BLaER1 (cell line): ENCODE results near the gene NPAS3.

ENCODE experiments used
- H3K27ac ChIP-seq: shearing (Covaris generic); formaldehyde crosslinking; 2 replicates; pipeline ENCODE4 v1.8.1; 2022
- H3K27me3 ChIP-seq: shearing (Covaris generic); formaldehyde crosslinking; 2 replicates; pipeline ENCODE4 v1.8.1; 2022
- H3K36me3 ChIP-seq: shearing (Covaris generic); formaldehyde crosslinking; 2 replicates; pipeline ENCODE4 v1.8.1; 2022
- H3K4me1 ChIP-seq: shearing (Covaris generic); formaldehyde crosslinking; 2 replicates; pipeline ENCODE4 v1.8.1; 2022
- H3K4me2 ChIP-seq: shearing (Covaris generic); formaldehyde crosslinking; 2 replicates; pipeline ENCODE4 v1.8.1; 2022
- H3K4me3 ChIP-seq: shearing (Covaris generic); formaldehyde crosslinking; 2 replicates; pipeline ENCODE4 v1.8.1; 2022
- H3K9ac ChIP-seq: shearing (Covaris generic); formaldehyde crosslinking; 2 replicates; pipeline ENCODE4 v1.8.1; 2022
- H3K9me3 ChIP-seq: shearing (Covaris generic); formaldehyde crosslinking; 2 replicates; pipeline ENCODE4 v1.8.1; 2022
- H4K20me1 ChIP-seq: shearing (Covaris generic); formaldehyde crosslinking; 2 replicates; pipeline ENCODE4 v1.8.1; 2022
- Cebpa-rat ChIP-seq: shearing (Covaris generic); IDR thresholded peaks from 2 replicates; pipeline ENCODE4 v1.8.1; 2022

The NPAS3 gene

DNA sequence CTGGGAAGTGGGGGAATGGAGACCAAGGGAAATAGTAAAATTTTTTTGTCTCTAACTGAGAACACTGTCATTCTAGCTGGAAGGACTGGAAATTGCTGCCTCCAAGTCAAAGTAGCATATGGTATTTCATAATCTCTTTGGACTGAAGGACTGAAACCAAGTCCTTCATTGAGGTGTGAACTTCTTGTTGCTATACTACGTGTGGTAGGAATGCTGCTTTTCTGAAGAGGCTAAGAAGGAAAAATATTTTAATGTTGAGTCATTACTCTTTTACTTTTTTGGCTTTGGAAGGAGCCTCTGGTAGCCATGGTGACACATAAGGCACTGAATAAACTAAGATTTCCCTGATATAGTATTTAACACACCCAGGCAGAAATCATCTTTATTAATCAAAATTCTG lies 465.4 kb downstream of the NPAS3 start:
- no peak overlapping the region for H3K27ac ChIP-seq
- H3K4me2 ChIP-seq: no peak overlapping the region
- TF ChIP-seq Cebpa-rat: no peak
- no peak overlapping the region for H3K9ac ChIP-seq
- no peaks in the 10 kb centered on the region for H3K27me3 ChIP-seq
- H4K20me1 ChIP-seq: no peaks in the 10 kb centered on the region
- H3K4me3 ChIP-seq: no peak overlapping the region
- H3K4me1 ChIP-seq: no peaks in the 10 kb centered on the region
- H3K9me3 ChIP-seq: no peaks in the 10 kb centered on the region
- no peaks in the 10 kb centered on the region for H3K36me3 ChIP-seq

GRCh38 chr14:33404964-33405574 lies 466.4 kb downstream of the NPAS3 start:
- Histone ChIP-seq H3K9ac (no peak overlapping the region), H3K4me2 (no peak overlapping the region), H3K4me1 (no peaks in the 10 kb centered on the region), H3K27ac (no peak overlapping the region), H3K4me3 (no peak overlapping the region), H3K27me3 (no peaks in the 10 kb centered on the region), H3K9me3 (no peaks in the 10 kb centered on the region), H4K20me1 (no peaks in the 10 kb centered on the region), H3K36me3 (no peaks in the 10 kb centered on the region)
- no peak for TF ChIP-seq Cebpa-rat

GRCh38 chr14:33406766-33407165 lies 468.1 kb downstream of the NPAS3 start:
- Histone ChIP-seq H3K27ac (no peak overlapping the region), H3K9ac (no peak overlapping the region), H4K20me1 (no peaks in the 10 kb centered on the region), H3K4me2 (no peak overlapping the region), H3K4me3 (no peak overlapping the region), H3K36me3 (no peaks in the 10 kb centered on the region), H3K9me3 (no peaks in the 10 kb centered on the region), H3K27me3 (no peaks in the 10 kb centered on the region), H3K4me1 (no peaks in the 10 kb centered on the region)
- no peak for TF ChIP-seq Cebpa-rat

DNA sequence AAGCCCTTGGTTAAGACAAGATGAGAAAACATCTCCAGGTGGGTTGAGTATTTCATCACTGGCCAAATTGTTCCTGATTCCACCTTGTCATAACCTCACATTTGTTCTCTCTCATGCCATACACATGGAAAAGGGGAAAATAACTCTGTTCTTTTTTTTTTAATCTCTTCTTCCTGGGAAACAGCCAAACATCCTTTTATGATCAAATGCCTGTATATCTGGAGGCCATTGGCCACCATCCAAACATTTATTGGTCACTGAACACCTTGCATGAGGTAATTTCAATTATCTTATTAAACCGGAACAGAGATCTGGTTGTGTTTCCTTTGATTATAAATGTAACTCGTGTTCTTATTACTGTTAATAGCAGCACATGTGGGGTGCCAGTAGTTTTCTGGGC lies 469.6 kb downstream of the NPAS3 start:
- no peak overlapping the region for H3K4me3 ChIP-seq
- H3K36me3 ChIP-seq: no peaks in the 10 kb centered on the region
- H3K4me2 ChIP-seq: no peak overlapping the region
- H4K20me1 ChIP-seq: no peaks in the 10 kb centered on the region
- H3K27me3 ChIP-seq: no peaks in the 10 kb centered on the region
- H3K9ac ChIP-seq: no peak overlapping the region
- no peak overlapping the region for H3K27ac ChIP-seq
- TF ChIP-seq Cebpa-rat: no peak
- H3K4me1 ChIP-seq: no peaks in the 10 kb centered on the region
- no peaks in the 10 kb centered on the region for H3K9me3 ChIP-seq

DNA sequence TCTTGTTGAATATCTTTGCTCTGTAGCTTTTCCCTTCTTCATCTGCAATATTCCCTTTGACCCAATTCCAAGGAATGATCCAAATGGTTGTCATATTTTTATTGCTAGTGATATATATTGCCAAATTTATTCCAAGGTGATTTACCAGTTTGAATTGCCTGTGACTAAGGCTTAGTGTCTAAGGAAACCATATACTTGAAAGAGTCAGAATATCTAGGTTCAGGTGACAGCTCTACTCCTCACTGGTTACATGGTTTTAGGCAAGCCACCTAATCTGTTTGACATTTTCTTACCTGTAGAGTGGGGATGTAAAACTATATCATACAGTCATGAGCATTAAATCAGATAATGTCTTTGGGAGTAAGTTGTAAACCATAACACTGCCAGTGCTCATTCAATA lies 473.8 kb downstream of the NPAS3 start:
- TF ChIP-seq Cebpa-rat: no peak
- Histone ChIP-seq H3K4me1 (no peaks in the 10 kb centered on the region), H3K27ac (no peak overlapping the region), H3K9me3 (no peaks in the 10 kb centered on the region), H3K36me3 (no peaks in the 10 kb centered on the region), H3K9ac (no peak overlapping the region), H3K4me3 (no peak overlapping the region), H4K20me1 (no peaks in the 10 kb centered on the region), H3K4me2 (no peak overlapping the region), H3K27me3 (no peaks in the 10 kb centered on the region)

DNA sequence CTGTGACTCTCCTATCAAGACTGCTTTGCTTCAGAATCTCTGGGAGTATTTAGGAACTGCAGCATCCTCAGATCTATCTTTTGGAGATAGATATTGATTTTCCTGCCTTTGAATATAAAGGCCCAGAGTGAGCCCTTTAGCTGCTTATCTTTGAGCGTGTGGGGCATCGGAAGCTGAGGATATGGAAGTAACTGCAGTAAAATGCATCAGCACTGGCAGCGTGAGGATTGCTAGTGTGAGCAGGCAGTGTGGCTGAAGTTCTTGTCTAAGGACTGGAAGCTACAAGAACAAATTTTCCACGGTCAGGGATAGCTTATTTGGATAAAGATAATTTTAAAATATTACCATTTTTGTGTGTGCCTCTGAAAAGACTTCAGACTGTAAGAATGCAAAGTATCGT lies 474.7 kb downstream of the NPAS3 start:
- Histone ChIP-seq H3K4me1 (no peaks in the 10 kb centered on the region), H4K20me1 (no peaks in the 10 kb centered on the region), H3K36me3 (no peaks in the 10 kb centered on the region), H3K4me2 (no peak overlapping the region), H3K9ac (no peak overlapping the region), H3K9me3 (no peaks in the 10 kb centered on the region), H3K4me3 (no peak overlapping the region), H3K27me3 (no peaks in the 10 kb centered on the region), H3K27ac (no peak overlapping the region)
- no peak for TF ChIP-seq Cebpa-rat

GRCh38 chr14:33414041-33414440 lies 475.4 kb downstream of the NPAS3 start:
- H3K4me1 ChIP-seq: no peaks in the 10 kb centered on the region
- H3K27me3 ChIP-seq: no peaks in the 10 kb centered on the region
- no peak overlapping the region for H3K9ac ChIP-seq
- H3K4me3 ChIP-seq: no peak overlapping the region
- no peaks in the 10 kb centered on the region for H4K20me1 ChIP-seq
- no peak overlapping the region for H3K4me2 ChIP-seq
- no peaks in the 10 kb centered on the region for H3K36me3 ChIP-seq
- TF ChIP-seq Cebpa-rat: no peak
- no peaks in the 10 kb centered on the region for H3K9me3 ChIP-seq
- H3K27ac ChIP-seq: no peak overlapping the region

DNA sequence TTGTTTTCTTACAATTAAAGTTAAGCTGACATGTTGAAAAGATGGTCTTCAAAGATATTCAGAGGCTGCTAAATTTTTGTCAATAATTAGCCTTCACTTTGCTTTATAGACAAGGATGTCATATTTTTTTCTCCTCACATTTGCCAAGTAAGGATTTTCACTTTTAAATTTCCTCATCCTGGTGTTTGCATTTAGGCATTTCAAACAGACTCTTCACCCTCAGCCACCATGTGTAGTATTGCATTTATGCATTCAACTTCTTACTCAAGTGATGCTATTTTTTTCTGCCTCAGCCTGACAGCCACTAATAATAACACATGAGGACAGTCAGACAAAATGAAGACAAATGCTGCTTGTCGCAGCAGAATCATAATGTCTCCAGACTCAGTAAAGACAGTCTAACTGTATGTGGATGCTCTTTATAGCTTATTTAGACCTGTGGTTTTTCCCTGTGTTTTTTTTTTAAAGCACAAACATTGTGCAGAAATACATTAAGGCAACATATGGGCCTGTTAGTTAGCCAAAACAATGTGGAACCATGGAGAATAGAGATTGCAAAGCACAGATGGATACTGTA lies 481.5 kb downstream of the NPAS3 start:
- Histone ChIP-seq H3K4me1 (no peaks in the 10 kb centered on the region), H3K27me3 (no peaks in the 10 kb centered on the region), H4K20me1 (no peaks in the 10 kb centered on the region), H3K27ac (no peak overlapping the region), H3K9me3 (no peaks in the 10 kb centered on the region), H3K4me2 (no peak overlapping the region), H3K36me3 (no peaks in the 10 kb centered on the region), H3K4me3 (no peak overlapping the region), H3K9ac (no peak overlapping the region)
- no peak for TF ChIP-seq Cebpa-rat

DNA sequence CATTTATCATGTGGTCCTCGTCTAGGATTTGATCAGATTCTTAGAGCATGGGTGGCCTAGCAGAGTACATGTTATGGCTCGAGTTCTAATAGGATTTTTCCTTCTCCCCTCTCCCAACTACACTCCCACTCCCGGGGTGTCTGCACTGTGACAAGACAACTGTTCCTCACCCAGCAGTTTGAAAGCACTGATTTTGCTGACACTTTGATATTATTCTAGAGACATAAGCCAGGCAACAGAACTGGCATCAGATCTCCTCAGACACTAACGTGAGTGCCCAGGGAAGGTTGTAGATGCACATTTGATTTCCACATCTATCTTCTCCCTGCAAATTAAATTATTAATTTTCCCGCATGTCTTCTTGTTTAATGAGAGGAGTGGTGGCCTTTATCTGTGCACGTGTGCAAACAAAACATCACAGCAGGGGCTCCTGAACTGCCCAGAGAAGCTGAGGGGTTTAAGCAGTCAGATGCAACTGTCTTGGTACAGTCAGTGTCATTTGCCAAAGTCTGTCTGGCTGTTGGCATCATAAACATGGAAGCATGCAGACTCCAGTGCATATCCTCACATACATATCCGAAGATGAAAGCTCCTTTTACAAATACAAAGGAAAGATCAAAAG lies 491.8 kb downstream of the NPAS3 start:
- TF ChIP-seq Cebpa-rat: no peak
- Histone ChIP-seq H3K27ac (no peak overlapping the region), H3K9ac (no peak overlapping the region), H3K4me1 (peaks cover 1% of the 10 kb centered on the region; the same call in 1 of the 2 replicates), H3K4me2 (no peak overlapping the region), H4K20me1 (no peaks in the 10 kb centered on the region), H3K4me3 (no peak overlapping the region), H3K27me3 (no peaks in the 10 kb centered on the region), H3K36me3 (no peaks in the 10 kb centered on the region), H3K9me3 (no peaks in the 10 kb centered on the region)

- H4K20me1 ChIP-seq: no peaks in the 10 kb centered on the region
Observed at GRCh38 chr14:33432407-33433023, 493.8 kb downstream of the NPAS3 start.

More at GRCh38 chr14:33432407-33433023, 493.8 kb downstream of the NPAS3 start:
- no peak for TF ChIP-seq Cebpa-rat
- Histone ChIP-seq H3K36me3 (no peaks in the 10 kb centered on the region), H3K4me2 (no peak overlapping the region), H3K9me3 (no peaks in the 10 kb centered on the region), H3K4me1 (peaks cover 17% of the 10 kb centered on the region), H3K27ac (no peak overlapping the region), H3K4me3 (no peak overlapping the region), H3K9ac (no peak overlapping the region), H3K27me3 (no peaks in the 10 kb centered on the region)
